Fibroblast of skin of right quadriceps (primary cell): ENCODE data around the gene C11orf91.
"Not testable (repeated sequence)": the region's sequence is repeated elsewhere in the genome, so short reads cannot be mapped to it uniquely, and the experiment has no call there.

ENCODE experiments used
- DNase-seq: peaks from one replicate; pipeline ENCODE4 v3.0.0-alpha.2; 2013

Gene C11orf91

DNA sequence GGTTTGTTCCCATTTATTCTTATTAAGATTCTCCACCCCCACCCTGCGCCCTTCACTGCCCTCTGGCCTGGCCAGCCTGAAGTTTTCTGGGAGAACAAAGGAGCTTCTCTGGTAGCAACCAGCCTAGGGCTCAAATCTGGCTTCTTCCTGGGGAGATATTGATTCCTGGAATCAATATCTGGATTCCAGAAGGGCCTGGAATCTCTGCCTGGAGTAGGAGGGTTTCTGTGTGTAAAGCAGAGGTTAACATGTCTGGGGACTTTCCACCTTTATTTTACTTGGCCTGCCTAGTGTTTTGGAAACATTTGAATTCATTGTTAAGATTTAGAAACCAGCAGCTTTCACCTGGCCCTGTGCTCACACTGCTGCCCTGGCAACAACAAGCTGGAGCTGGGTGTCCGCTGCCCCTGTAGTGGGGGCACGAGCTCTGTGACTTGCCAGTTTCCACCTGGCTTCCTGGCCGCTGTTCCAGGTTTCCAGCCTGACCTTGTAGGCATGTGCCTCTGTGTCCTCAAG, 5.5 kb downstream of the C11orf91 start:
- no peak for DNase-seq

DNA sequence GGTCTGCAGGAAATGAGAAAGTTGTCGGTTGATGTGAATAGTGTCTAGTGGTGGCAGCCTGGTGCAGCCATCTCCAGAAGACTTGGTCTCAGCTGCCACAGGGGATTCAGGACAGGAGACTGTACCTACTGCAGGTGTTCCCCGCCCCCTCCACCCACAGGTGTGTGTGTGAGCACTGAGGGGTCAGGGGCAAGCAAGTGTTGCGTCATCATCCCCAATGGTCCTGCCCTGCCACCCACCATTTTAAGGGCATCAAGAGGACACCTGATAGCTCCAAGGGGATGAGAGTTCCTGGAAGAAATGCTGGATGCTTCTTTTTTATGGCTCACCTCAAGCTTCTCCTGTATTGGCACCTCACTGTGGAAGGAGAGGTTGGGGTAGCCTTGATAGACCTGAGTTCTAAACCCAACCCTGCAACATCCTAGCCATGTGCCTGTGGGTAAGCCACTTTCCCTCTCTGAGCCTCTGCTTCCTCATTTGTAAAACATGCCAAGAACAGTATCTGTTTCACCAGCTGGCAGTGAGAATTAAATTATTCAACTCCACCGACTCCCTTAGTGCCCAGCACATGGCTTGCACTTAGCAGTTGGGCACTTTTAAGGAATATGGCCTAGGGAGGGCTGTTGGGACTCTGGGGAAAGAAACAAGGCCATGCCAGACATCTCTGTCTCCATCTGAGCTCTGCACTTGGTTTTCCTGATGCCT, 6.1 kb downstream of the C11orf91 start:
- DNase-seq: no peak

DNA sequence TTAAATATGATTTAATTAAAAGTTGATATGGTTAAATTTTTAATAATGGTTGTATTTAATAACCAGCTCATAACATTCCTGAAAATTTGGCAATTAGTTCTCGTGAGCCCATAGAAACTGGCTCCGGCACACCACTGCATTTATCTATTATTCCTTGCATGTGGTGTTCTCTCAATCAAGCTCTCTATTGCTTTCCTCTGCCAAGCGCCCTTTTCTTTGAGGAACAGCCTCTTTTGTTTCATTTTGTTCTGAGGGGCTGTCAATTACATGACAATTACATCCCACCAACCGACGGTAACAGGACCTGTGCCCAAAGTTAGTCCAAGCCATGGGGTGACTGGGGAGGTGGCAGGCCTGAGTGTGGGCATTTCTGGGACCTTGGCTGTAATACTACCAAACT, 8.1 kb downstream of the C11orf91 start:
- DNase-seq: no peak

DNA sequence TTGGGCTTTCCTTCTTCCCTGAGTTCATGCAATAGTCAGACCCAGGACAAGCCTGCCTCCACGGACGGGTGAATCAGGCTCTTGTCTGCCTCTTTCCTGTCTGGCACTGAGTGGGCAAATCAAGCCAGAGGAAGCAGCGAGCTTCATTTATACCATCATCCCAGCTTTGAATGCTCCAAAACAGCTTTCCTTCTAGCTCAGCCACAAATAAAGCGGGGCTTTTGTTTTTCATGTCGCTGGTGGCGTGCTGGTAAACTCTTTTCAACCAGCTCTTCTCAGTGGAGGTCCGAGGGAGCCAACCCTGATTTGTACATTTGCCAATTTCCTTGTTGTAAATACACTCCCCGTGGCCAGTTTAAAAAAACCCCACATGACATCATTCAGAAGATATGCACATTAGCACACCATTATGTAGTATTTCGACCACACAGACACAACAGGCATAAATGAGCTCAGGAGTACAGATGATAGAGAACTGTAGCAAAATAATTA, 8.6 kb downstream of the C11orf91 start:
- DNase-seq: peak; percentile 97

DNA sequence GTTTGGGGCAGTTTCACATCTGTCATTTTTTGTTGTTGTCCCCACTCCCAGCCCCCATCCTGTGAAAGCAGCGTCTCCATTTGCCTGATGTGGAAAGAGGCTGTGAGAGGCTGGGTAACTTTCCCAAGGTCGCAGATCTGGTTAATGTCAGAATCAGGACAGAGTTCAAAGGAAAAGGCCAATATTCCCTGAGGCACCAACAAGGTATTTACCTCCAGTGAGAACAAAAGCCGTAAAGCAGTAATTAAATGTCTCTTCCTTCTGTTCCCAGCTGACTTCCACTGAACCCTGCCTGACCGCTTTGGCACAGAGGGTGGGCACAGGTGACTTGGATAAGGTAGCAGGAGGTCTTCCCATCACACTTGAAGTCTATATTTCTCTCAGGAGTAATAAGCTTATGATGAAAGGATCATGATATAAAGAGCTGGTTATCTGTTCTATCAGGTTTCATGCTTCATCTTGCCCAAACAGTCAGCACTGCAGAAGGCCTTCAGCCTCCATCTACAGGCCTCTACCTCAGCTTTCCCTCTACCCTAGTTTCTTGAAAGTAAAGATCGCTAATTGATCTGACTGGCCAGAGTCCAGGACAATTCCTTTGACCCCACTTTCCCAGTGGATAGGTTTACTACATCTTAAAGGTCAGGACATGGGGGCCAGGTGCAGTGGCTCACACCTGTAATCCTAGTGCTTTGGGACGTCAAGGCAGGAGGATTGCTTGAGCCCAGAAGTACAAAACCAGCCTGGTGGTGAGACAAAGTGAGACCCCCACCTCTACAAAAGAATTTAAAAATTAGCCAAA, 9.4 kb downstream of the C11orf91 start:
- no peak for DNase-seq

DNA sequence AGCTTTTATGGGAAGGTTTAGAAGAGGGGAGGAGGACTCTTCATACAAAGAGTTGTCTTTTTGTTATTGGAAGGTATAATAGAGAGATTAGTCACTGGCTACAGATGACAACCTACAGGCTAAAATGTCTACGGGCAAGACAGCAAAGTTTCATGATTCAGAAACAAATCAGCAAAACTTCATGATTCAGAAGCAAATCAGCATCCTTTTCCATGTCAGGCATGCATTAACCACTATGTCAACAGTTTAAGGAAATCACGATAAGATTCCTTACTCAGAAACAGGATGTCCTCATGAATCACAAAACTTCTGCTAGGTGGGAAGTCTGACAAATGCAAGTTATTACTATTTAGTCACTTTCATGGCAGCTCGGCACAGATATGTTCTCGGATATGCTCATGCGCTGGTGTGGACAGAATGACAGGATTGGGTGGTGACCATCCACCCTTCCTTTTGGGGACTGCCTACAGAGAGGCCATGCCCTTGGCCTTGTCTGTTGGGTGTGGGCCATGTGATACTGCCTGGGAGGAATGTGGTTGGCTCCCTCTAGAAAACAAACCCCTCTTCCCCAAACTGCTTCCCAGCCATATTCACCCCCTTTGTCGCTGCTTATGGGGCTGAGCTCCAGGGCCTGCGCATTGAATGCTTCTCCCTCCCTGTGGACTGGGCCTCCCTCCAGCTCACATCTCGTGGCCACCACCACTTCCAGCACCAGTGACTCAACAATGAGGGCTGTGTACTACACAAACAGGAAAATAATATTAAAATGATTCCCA, 10.1 kb downstream of the C11orf91 start:
- peak; percentile 99 for DNase-seq

DNA sequence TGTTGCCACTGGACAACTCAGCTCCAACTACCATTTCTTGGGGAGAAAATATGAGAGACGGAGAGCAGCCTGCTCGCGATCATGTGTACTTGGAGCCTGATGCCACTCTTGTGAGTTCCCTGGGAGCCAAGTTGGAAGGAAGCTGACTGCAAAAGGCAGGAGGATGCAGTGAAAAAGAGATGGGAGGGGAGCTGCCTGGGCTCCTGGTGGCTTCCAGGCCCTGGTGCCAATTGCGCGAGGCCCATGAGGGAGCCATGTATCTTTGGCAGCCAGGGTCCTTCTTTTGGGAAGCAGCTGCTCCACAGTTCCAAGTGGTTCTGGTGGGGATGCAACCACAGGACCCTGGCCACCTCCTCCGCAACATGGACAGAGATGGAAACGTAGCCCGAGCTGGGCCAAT, 11.1 kb downstream of the C11orf91 start:
- no peak for DNase-seq

DNA sequence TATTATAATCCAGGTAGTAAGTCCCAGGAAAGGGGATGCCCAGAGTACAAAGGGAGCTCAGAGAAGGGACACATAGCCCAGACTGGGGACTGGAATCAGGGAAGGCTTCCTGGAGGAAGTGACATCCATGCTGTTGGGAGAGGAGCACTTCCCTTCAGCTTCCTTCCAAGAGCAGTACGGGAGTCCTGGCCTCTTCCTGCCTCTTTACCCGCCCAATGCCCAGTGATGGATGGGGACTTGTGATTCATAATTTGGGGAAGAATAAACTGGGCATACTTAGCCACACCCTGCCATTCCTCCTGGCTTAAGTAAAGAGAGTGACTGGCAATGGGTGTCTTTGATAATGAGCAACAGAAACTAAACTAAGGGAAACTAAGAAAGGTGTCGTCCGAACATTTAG, 11.5 kb downstream of the C11orf91 start:
- no peak for DNase-seq

DNA sequence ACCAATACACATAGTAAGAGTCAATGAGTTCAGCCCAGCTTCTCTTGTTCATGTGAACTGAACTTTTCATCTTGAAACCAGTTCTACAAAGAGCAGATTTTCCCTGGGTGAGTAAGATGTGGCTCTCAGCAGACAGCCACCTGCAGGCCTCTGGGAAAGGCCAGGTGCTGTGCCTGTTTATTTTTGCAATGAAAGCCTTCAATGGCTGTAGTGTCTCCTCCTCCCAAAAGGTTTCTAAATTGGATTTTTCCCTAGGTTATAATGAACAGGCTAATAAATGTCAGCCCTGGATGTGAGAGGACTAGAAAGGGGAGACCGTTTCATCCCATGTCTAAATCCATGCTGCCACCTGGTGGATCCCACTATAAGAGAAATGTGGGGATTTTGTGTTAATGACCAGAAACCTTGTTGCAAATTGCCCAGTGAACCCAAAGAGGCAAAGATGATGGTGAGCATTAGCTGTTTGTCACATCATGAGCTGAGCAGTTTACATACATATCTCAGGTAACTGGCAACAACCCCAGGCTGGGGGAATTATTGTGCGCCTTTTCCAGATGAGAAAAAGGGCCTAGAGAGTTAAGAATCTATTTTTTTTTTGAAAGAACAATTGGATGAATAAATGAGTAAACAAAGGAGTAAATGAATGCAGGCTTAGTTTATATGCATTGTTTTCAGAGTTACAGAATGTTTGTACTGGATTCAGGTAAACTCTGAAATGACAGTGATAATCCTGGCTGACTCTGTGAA, 12.7 kb downstream of the C11orf91 start:
- peak; percentile 76 for DNase-seq

DNA sequence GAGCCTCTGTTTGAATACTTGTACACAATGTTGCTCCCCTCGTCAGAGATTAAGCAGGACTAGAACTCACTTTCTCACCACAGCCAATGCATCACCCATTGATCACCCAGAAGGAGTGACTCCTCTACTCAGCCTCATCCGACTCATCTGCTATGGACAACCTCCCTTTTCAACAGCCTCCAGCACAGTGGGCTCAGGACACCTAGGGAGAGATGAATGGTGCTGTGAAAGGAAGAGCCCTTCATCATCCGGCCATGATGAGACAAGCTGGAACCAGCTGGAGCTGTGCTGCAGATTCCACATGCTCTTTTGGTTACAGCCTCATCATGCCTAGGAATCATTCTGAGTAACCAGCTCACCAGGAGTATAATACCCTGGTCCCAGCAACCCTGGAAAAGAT, 15.5 kb downstream of the C11orf91 start:
- DNase-seq: peak; percentile 57

DNA sequence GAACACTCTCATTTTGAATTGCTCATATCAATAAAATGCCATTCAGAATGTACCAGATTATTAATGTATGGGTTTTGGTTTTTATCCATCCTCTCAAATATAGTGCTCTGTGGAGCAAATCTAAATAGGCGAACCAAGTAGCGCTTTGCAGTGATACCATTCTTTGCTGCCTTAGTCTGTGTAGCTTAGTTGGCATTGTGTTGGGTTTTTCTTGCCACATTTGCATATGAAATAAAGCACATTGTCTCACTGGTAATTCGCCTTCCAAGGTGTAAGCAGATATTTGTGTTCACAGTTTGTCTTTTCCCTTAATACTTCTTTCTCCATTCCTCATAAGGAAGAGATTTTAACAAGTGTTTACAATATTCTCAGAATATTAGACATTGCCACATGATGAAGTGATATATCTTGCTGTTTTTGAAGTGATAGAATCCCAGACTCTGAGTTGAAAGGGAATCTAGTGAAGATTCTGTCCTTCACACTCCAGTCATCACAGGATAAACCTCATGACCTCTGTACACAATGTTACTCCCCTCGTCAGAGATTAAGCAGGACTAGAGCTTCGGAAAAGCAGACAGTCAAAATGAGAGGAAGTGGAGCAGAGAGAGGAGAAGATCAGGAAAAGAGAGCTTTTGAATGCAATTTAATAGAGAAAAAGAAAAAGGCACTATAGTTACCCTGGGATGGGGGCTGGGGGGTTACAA, 16.5 kb downstream of the C11orf91 start:
- DNase-seq: no peak

DNA sequence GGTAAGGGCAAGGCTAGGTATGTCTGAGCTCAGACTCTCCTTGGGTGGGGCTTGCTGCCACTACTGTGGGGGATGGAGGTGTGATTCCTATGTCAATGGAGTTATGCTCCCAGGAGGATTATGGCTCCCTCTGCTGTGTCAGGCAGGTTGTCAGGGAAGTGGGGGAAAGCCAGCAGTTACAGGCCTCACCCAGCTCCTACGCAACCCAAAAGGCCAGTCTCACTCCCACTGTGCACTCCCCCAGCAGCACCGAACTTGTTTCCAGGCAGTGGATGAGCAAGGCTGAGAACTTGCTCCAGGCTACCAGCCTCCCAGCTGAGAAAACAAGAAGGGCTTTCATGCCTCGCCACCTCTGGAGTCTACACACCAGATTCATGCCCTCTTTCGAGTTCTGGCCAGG, 18.2 kb downstream of the C11orf91 start:
- DNase-seq: no peak

DNA sequence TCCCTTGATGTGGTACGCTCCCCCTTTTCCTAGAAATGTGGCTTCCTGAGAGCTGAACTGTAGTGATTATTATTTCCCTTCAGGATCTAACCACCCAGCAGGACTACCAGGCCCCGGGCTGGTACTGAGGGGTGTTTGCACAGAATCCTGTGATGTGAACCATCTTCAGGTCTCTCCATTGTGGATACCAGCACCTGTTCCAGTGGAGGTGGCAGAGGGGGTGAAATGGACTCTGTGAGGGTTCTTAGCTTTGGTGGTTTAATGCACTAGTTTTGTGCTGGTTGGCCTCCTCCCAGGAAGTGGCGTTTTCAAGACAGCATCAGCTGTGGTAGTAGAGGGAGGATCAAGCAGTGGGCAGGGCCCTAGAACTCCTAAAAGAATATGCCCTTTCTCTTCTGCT, 18.6 kb downstream of the C11orf91 start:
- DNase-seq: no peak

DNA sequence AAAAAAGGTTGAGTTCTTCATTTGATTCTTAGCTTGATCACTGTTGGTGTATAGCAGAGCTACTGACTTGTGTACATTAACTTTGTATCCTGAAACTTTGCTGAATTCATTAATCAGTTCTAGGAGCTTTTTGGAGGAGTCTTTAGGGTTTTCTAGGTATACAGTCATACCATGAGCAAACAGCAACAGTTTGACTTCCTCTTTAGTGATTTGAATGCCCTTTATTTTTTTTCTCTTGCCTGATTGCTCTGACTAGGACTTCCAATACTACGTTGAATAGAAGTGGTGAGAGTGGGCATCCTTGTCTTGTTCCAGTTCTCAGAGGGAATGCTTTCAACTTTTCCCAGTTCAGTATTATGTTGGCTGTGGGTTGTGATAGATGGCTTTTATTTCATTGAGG, 22.0 kb downstream of the C11orf91 start:
- DNase-seq: not testable (repeated sequence)

DNA sequence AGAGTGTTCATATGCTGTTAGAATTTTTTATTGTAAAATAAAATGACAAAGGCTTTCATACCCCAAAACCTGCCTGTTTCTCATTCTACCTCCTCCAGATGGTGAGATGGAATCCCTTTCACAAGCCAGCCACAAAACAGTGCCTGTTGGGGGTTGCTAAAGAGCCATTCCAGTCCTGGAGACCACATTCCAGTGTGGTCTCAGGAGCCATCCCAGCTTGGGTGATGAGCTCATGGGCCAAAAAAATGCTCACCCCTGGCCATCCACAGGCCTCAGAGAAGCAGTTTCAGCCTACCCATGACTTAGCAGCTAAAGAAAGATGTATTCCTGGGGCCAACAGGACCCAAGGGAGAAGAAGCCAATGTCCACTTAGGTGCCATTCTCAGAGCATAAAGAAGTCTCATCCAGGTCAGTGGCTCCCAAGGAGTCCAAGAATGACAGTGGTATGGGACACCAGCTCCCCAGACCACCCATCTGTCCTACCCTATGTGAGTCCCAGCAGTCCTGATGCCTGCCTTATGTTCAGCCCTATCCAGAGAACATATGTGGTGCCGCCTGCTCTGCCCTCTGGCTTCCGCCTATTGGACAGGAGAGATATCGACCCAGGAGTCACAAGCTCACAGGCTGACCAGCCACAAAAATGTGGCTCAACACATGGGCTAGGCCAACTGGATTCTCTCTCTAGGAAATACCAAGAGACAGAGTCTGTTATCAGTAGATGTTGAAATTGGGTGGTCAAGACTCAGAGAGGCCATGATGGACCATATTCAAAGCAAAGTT, 26.4 kb downstream of the C11orf91 start:
- peak; percentile 90 for DNase-seq

DNA sequence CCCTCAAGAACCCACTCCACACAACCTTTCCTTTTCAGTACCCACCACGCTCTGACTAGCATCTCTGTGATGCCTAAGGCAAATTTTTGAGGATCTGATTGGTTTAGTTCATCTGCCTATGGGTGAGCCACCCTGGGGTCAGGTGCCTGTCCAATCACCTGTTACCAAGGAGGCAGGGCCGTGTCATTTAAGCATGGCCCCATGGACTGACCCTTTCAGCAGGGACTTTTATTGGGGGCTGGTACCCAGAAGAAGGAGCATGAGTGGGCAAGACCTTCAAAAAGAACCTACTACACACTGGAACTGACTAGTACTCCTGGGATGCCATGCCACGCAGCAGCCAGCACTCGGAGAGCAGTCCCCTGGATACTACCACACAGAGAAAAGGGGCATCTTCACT, 28.4 kb downstream of the C11orf91 start:
- DNase-seq: no peak

DNA sequence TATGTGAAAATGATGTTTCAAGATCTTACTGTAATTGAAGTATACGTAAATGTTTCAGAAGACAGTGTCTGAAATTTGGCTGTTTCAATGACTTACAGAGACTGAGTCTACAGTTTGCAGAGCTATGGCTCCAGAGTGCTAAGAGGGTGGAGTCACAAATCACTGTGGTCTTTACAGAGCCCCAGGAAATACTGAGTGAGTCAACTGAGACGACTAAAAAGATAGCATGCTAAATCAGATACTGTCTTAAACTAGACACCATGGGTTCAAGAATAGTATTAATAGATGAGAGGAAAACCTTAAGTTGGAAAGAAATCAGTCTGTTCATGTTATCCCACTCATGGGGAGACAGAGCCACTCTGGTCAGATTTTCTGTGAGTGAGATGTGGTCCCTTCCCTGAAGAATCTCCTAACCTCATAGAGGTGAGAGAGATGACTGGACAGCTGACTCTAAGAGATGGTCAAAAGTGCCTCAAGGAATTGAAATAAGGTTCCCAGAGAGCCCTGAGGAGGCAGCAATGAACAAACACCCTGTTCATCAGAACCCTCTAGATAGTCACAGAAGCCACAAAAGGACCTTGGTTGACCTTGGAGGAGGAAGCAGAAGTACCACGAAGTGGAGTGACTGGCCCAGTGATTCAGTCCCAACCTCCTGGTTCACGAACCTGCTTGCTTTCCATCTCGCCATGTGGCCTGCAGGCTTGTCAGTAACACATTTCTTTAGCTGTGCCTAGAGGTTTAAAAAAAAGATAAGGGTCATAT, 30.2 kb downstream of the C11orf91 start:
- DNase-seq: peak; percentile 75

DNA sequence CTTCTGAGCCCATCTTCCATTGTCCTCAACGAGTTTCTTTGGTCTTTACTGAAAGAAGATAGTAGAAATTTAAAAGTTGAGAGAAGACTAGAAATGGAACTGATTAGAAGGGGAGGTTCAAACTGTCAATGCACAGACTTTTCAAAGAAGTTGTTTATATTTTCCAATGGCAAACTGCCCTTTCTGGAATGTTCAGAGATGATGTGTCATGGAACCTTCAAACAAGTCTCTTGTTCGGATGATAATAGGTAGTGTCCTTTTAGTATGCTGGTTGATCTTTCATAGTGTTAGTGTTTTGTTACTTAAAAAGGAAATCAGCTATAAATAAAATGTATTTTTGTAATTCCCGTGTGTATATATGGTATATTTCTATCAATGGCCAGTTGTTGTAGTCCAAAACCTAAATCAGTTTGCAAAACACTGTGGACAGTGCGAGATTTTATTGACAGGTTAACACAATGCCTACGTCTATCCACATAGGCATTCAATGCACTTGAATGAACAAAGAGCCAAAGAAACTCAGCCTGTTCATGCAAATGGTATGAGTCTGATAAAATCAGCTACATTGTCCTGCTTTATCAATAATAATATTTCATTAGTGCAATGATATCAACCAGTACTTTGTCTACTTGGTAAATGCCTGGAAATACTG, 30.9 kb downstream of the C11orf91 start:
- DNase-seq: no peak

DNA sequence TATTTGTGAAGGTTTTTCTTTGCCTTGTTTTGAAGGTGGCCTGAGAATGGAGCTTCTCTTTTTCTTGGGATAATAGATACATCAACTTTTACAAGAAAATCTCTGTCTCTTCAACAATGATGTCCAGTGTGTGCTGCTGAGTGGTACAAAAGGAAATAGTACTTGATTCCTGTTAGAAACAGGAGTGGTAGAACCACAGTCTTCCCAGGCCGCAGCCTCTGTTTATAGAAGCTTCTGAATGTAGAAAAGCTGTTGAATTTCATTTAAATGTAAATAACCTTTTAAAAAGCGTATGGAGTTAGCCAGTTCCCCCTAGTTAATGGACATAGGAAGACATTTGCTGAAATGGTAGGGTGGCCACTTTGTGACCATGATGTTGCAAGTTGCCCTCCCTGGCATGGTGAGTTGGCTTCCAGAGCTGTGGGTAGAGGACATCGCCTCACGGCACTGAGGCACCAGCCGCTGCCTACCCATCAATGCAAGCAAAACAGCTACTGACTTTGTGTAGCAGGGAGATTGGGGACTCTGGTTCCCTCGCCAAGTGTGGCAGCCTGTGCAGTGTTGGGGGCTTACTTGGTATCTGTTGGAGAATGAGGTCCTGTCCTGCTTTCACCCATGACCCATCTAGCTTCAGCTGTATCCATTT, 31.6 kb downstream of the C11orf91 start:
- no peak for DNase-seq
